Measurements from ENCODE around the gene MRPL24.

The MRPL24 gene

GRCh38 chr1:156743367-156744302, 2.7 kb upstream of the MRPL24 start:
- Mint-ChIP-seq H3K9me3 (no peaks in the 10 kb centered on the region), H3K4me1 (peaks cover 75% of the 10 kb centered on the region), H3K4me3 (peak overlapping the region; percentile 28), H3K27ac (peak overlapping the region; percentile 99), H3K36me3 (ENCODE audit: low read depth) (peaks cover 30% of the 10 kb centered on the region), H3K27me3 (ENCODE audit: low read depth, poor library complexity) (no peaks in the 10 kb centered on the region)
- no peak for DNase-seq
- no peak for TF ChIP-seq CTCF (IDR thresholded peaks at IDR 0.05)

GRCh38 chr1:156742801-156743200, 1.9 kb upstream of the MRPL24 start:
- peaks cover 67% of the 10 kb centered on the region for H3K4me1 Mint-ChIP-seq
- no peak for DNase-seq
- H3K4me3 Mint-ChIP-seq = no peak overlapping the region
- H3K27ac Mint-ChIP-seq = peak overlapping the region; percentile 99
- peaks cover 35% of the 10 kb centered on the region for H3K36me3 Mint-ChIP-seq (ENCODE audit: low read depth)
- H3K27me3 Mint-ChIP-seq (ENCODE audit: low read depth, poor library complexity) = no peaks in the 10 kb centered on the region
- no peaks in the 10 kb centered on the region for H3K9me3 Mint-ChIP-seq
- no peak for TF ChIP-seq CTCF (IDR thresholded peaks at IDR 0.05)

- DNase-seq = no peak
- peak overlapping the region; percentile 99 for H3K27ac Mint-ChIP-seq
- no peaks in the 10 kb centered on the region for H3K9me3 Mint-ChIP-seq
- peak overlapping the region; percentile 35 for H3K4me3 Mint-ChIP-seq
- H3K4me1 Mint-ChIP-seq = peaks cover 60% of the 10 kb centered on the region
- H3K36me3 Mint-ChIP-seq (ENCODE audit: low read depth) = peaks cover 35% of the 10 kb centered on the region
- TF ChIP-seq CTCF (IDR thresholded peaks at IDR 0.05) = no peak
- H3K27me3 Mint-ChIP-seq (ENCODE audit: low read depth, poor library complexity) = no peaks in the 10 kb centered on the region
Observed at GRCh38 chr1:156742017-156742416, 1.1 kb upstream of the MRPL24 start.

GRCh38 chr1:156741481-156741983, 644 bp upstream of the MRPL24 start:
- peak overlapping the region; percentile 99 for H3K27ac Mint-ChIP-seq
- peaks cover 35% of the 10 kb centered on the region for H3K36me3 Mint-ChIP-seq (ENCODE audit: low read depth)
- no peaks in the 10 kb centered on the region for H3K9me3 Mint-ChIP-seq
- H3K4me3 Mint-ChIP-seq = peak overlapping the region; percentile 95
- H3K4me1 Mint-ChIP-seq = peaks cover 56% of the 10 kb centered on the region
- no peak for TF ChIP-seq CTCF (IDR thresholded peaks at IDR 0.05)
- no peaks in the 10 kb centered on the region for H3K27me3 Mint-ChIP-seq (ENCODE audit: low read depth, poor library complexity)
- no peak for DNase-seq

GRCh38 chr1:156740237-156740740, 599 bp downstream of the MRPL24 start:
- no peak for TF ChIP-seq CTCF (IDR thresholded peaks at IDR 0.05)
- no peaks in the 10 kb centered on the region for H3K27me3 Mint-ChIP-seq (ENCODE audit: low read depth, poor library complexity)
- H3K9me3 Mint-ChIP-seq = no peaks in the 10 kb centered on the region
- H3K36me3 Mint-ChIP-seq (ENCODE audit: low read depth) = peaks cover 36% of the 10 kb centered on the region
- peaks cover 44% of the 10 kb centered on the region for H3K4me1 Mint-ChIP-seq
- H3K4me3 Mint-ChIP-seq = peak overlapping the region; percentile 95
- no peak for DNase-seq
- peak overlapping the region; percentile 96 for H3K27ac Mint-ChIP-seq

Data from nephron progenitor cell (in vitro differentiated cells).